SK-N-SH treated with all-trans-retinoic acid at 6 μM for 48 hours (cell line): ENCODE results near the gene FAM227A.

Experiments
- ATAC-seq: fragments of 200-7000 bp; cut with Tn5 transposase; 3 replicates; pipeline ENCODE4 v1.9.1; 2020; ENCODE audit warnings: mild to moderate bottlenecking, moderate library complexity
- ARNTL ChIP-seq: fragments of 450-650 bp; formaldehyde crosslinking; IDR thresholded peaks from 2 replicates; pipeline ENCODE4 v1.5.0; 2020; ENCODE audit warnings: low read depth, mild to moderate bottlenecking, moderate library complexity, borderline replicate concordance
- CSDC2 ChIP-seq: fragments of 250-450 bp; sonication (Bioruptor Pico); IDR thresholded peaks from 2 replicates; pipeline ENCODE4 v1.5.0; 2020; ENCODE audit warnings: mild to moderate bottlenecking, moderate library complexity
- ESRRG ChIP-seq: fragments of 250-450 bp; sonication (Bioruptor Pico); IDR thresholded peaks from 2 replicates; pipeline ENCODE4 v1.6.1; 2021; ENCODE audit warnings: mild to moderate bottlenecking
- ISL1 ChIP-seq: fragments of 250-450 bp; sonication (Bioruptor Pico); IDR thresholded peaks from 2 replicates; pipeline ENCODE4 v2.1.2; 2022; ENCODE audit warnings: mild to moderate bottlenecking, moderate library complexity
- OSR1 ChIP-seq: fragments of 250-450 bp; sonication (Bioruptor Pico); IDR thresholded peaks from 2 replicates; pipeline ENCODE4 v1.8.0; 2022; ENCODE audit warnings: moderate library complexity, mild to moderate bottlenecking, inconsistent platforms
- PPARA ChIP-seq: fragments of 250-450 bp; sonication (Bioruptor Pico); IDR thresholded peaks from 2 replicates; pipeline ENCODE4 v1.5.0; 2020; ENCODE audit warnings: mild to moderate bottlenecking, borderline replicate concordance
- RARB ChIP-seq: fragments of 250-450 bp; sonication (Bioruptor Pico); IDR thresholded peaks from 2 replicates; pipeline ENCODE4 v1.8.0; 2021; ENCODE audit warnings: mild to moderate bottlenecking, moderate library complexity
- SNAI2 ChIP-seq: fragments of 250-450 bp; sonication (Bioruptor Pico); IDR thresholded peaks from 2 replicates; pipeline ENCODE4 v1.5.0; 2020; ENCODE audit warnings: mild to moderate bottlenecking, moderate library complexity
- TCF4 ChIP-seq: fragments of 250-450 bp; sonication (Bioruptor Pico); IDR thresholded peaks from 2 replicates; pipeline ENCODE4 v1.8.0; 2021; ENCODE audit warnings: mild to moderate bottlenecking, moderate library complexity, borderline replicate concordance
- TOX ChIP-seq: fragments of 250-450 bp; sonication (Bioruptor Pico); IDR thresholded peaks from 2 replicates; pipeline ENCODE4 v1.8.0; 2021; ENCODE audit warnings: mild to moderate bottlenecking, moderate library complexity, borderline replicate concordance
- ZC3H10 ChIP-seq: fragments of 250-450 bp; sonication (Bioruptor Pico); IDR thresholded peaks from 2 replicates; pipeline ENCODE4 v1.5.1; 2021; ENCODE audit warnings: mild to moderate bottlenecking, moderate library complexity
- ZFP3 ChIP-seq: fragments of 250-450 bp; sonication (Bioruptor Pico); IDR thresholded peaks from 2 replicates; pipeline ENCODE4 v1.5.0; 2020; ENCODE audit warnings: mild to moderate bottlenecking, moderate library complexity
- ZFP30 ChIP-seq: fragments of 450-650 bp; formaldehyde crosslinking; IDR thresholded peaks from 2 replicates; pipeline ENCODE4 v1.5.0; 2022; ENCODE audit warnings: mild to moderate bottlenecking, moderate library complexity
- ZNF565 ChIP-seq: fragments of 450-650 bp; formaldehyde crosslinking; conservative IDR thresholded peaks from 2 replicates; pipeline ENCODE4 v1.5.0; 2020; ENCODE audit warnings: low read depth, mild to moderate bottlenecking, moderate library complexity
- ZNF70 ChIP-seq: fragments of 450-650 bp; formaldehyde crosslinking; IDR thresholded peaks from 2 replicates; pipeline ENCODE4 v1.5.0; 2020; ENCODE audit warnings: mild to moderate bottlenecking, moderate library complexity
- ZNF8 ChIP-seq: fragments of 450-650 bp; formaldehyde crosslinking; IDR thresholded peaks from 2 replicates; pipeline ENCODE4 v1.5.0; 2020; ENCODE audit warnings: mild to moderate bottlenecking, moderate library complexity
- TF ChIP-seq, protein P1 (sequence below): fragments of 250-450 bp; sonication (Bioruptor Pico); IDR thresholded peaks from 2 replicates; pipeline ENCODE4 v1.5.1; 2020; ENCODE audit warnings: low read depth, mild to moderate bottlenecking, moderate library complexity
- TF ChIP-seq, protein P2 (sequence below): fragments of 250-450 bp; sonication (Bioruptor Pico); IDR thresholded peaks from 2 replicates; pipeline ENCODE4 v1.8.0; 2020; ENCODE audit warnings: mild to moderate bottlenecking, moderate library complexity, borderline replicate concordance
- TF ChIP-seq, protein P3 (sequence below): fragments of 250-450 bp; sonication (Bioruptor Pico); IDR thresholded peaks from 2 replicates; pipeline ENCODE4 v1.8.0; 2021; ENCODE audit warnings: low read depth, mild to moderate bottlenecking, moderate library complexity, borderline replicate concordance
- TF ChIP-seq, protein P4 (sequence below): fragments of 250-450 bp; sonication (Bioruptor Pico); IDR thresholded peaks from 2 replicates; pipeline ENCODE4 v1.5.1; 2021; ENCODE audit warnings: mild to moderate bottlenecking, moderate library complexity

FAM227A gene

DNA sequence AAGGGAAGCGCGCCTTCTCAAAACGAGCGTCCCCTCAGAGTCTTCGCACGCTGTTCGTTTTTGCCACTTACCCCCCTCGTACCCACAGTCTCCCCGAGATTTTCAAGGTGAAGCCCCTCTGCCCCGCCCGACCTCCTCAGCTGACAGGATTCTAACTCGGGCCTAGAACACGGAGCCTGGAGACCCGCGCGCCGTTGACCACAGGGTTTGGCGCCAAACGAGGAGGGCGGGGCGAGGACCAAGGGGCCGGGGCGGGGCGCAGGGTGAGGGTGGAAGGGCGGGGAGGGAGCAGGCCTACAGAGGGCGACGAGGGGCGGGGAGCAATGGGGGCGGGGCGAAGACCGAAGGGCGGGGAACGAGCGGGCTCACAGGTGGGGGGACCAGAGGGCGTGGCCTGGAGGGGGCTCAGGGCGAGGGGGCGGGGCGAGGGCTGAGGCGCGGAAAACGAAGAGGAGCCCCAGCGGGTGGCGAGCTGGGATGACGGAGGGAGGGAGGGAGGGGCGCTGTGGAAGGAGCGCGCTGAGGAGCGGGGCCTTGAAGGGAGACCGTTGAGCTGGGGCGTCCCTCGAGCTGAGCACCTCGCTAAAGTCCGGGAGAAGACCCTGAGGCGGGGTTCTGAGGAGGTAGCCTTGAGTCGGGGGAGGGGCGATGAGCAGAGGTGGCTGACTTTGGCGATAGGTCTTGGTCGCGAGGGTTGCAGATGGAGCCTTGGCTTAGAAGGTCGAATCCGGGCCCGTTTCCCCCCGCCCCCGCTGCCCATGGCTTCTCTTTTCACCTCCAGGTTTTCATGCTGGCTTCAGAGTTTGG lies 86.0 kb downstream of the FAM227A start, which contains the start of gene DMC1:
DMC1 (minus strand) TSS at position 212 of the 807 bp plus-strand sequence. CDS start 1,927 bp downstream, outside the sequence.
- ATAC-seq, result peak; percentile 84
- TF ChIP-seq TCF4 (CRISPR knock-in tag), result no peak
- no peak for TF ChIP-seq ZFP30 (CRISPR knock-in tag)
- no peak for TF ChIP-seq CSDC2 (CRISPR knock-in tag)
- TF ChIP-seq PPARA (CRISPR knock-in tag), result no peak
- TF ChIP-seq, protein P1, sequence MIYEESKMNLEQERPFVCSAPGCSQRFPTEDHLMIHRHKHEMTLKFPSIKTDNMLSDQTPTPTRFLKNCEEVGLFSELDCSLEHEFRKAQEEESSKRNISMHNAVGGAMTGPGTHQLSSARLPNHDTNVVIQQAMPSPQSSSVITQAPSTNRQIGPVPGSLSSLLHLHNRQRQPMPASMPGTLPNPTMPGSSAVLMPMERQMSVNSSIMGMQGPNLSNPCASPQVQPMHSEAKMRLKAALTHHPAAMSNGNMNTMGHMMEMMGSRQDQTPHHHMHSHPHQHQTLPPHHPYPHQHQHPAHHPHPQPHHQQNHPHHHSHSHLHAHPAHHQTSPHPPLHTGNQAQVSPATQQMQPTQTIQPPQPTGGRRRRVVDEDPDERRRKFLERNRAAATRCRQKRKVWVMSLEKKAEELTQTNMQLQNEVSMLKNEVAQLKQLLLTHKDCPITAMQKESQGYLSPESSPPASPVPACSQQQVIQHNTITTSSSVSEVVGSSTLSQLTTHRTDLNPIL (CRISPR knock-in tag), result no peak
- TF ChIP-seq ZNF70 (CRISPR knock-in tag), result no peak
- no peak for TF ChIP-seq ZNF565 (CRISPR knock-in tag)
- no peak for TF ChIP-seq ISL1 (CRISPR knock-in tag)
- no peak for TF ChIP-seq RARB (CRISPR knock-in tag)
- TF ChIP-seq SNAI2 (CRISPR knock-in tag), result no peak
- TF ChIP-seq OSR1 (CRISPR knock-in tag), result no peak
- no peak for TF ChIP-seq ARNTL (CRISPR knock-in tag)
- TF ChIP-seq, protein P2, sequence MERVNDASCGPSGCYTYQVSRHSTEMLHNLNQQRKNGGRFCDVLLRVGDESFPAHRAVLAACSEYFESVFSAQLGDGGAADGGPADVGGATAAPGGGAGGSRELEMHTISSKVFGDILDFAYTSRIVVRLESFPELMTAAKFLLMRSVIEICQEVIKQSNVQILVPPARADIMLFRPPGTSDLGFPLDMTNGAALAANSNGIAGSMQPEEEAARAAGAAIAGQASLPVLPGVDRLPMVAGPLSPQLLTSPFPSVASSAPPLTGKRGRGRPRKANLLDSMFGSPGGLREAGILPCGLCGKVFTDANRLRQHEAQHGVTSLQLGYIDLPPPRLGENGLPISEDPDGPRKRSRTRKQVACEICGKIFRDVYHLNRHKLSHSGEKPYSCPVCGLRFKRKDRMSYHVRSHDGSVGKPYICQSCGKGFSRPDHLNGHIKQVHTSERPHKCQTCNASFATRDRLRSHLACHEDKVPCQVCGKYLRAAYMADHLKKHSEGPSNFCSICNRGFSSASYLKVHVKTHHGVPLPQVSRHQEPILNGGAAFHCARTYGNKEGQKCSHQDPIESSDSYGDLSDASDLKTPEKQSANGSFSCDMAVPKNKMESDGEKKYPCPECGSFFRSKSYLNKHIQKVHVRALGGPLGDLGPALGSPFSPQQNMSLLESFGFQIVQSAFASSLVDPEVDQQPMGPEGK (CRISPR knock-in tag), result no peak
- TF ChIP-seq, protein P3, sequence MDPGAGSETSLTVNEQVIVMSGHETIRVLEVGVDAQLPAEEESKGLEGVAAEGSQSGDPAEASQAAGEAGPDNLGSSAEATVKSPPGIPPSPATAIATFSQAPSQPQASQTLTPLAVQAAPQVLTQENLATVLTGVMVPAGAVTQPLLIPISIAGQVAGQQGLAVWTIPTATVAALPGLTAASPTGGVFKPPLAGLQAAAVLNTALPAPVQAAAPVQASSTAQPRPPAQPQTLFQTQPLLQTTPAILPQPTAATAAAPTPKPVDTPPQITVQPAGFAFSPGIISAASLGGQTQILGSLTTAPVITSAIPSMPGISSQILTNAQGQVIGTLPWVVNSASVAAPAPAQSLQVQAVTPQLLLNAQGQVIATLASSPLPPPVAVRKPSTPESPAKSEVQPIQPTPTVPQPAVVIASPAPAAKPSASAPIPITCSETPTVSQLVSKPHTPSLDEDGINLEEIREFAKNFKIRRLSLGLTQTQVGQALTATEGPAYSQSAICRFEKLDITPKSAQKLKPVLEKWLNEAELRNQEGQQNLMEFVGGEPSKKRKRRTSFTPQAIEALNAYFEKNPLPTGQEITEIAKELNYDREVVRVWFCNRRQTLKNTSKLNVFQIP (CRISPR knock-in tag), result no peak
- no peak for TF ChIP-seq TOX (CRISPR knock-in tag)
- no peak for TF ChIP-seq ZC3H10
- TF ChIP-seq ZNF8 (CRISPR knock-in tag), result no peak
- TF ChIP-seq ZFP3 (CRISPR knock-in tag), result no peak

DNA sequence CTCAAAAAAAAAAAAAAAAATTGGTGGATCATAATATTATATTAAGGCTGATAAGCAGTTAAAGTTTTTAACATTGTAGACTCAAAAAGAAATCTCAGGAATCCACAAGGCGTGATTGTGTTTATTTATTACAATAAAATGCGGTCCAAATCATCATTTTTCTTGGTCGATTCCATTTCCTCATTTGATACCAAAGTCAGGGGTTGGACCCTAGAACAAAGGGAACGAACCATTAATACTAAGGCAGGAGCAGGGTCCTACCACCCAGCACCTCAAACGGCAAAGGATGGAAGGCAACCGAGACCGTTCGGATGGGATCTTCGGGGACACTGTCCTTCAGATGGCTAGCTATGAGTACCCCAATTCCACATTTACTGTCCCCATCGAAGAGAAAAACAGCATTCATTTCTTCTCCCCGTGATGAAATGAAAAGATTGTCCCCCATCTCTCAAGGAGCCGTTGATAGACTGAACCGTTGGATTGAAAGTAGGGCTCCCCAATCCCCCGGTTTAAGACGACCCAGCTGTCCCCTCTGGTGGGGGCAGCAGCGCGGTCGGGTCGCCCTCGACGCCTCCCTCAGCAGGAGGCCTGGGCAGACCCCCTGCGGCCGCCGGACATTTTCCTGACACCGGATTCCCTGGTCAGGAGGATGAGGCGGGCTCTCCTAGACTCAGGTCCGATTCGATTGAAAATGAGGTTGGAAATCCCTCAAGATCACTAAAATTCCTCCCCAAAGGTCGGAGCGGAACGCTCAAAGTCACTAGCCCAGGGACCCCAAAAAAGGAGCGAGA lies 86.8 kb downstream of the FAM227A start:
- TF ChIP-seq PPARA (CRISPR knock-in tag), result no peak
- TF ChIP-seq, protein P3 (CRISPR knock-in tag), result no peak
- TF ChIP-seq TCF4 (CRISPR knock-in tag), result no peak
- no peak for TF ChIP-seq OSR1 (CRISPR knock-in tag)
- TF ChIP-seq ESRRG, result no peak
- TF ChIP-seq, protein P4, sequence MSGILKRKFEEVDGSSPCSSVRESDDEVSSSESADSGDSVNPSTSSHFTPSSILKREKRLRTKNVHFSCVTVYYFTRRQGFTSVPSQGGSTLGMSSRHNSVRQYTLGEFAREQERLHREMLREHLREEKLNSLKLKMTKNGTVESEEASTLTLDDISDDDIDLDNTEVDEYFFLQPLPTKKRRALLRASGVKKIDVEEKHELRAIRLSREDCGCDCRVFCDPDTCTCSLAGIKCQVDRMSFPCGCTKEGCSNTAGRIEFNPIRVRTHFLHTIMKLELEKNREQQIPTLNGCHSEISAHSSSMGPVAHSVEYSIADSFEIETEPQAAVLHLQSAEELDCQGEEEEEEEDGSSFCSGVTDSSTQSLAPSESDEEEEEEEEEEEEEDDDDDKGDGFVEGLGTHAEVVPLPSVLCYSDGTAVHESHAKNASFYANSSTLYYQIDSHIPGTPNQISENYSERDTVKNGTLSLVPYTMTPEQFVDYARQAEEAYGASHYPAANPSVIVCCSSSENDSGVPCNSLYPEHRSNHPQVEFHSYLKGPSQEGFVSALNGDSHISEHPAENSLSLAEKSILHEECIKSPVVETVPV (CRISPR knock-in tag), result no peak
- TF ChIP-seq ZNF8 (CRISPR knock-in tag), result no peak
- TF ChIP-seq ISL1 (CRISPR knock-in tag), result no peak
- no peak for TF ChIP-seq ZFP3 (CRISPR knock-in tag)
- TF ChIP-seq, all 23 proteins: peak for 0
- ATAC-seq, result no peak
